Esophagus squamous epithelium (tissue), 5 donors: ENCODE data around the gene RFNG. TPM values are rescaled to one million over a fixed set of nuclear protein-coding genes. Genes with fewer than 3 reads are reported as not detected.

Experiments
- DNase-seq: peaks from one replicate; lab custom pipeline; 2025; lab: John Stamatoyannopoulos, UW
- H3K27ac ChIP-seq, 4 donors: fragments of 200-600 bp; sonication (generic); one replicate each; pipeline ENCODE4 v1.5.1; 2016 to 2019; ENCODE audit warnings: mild to moderate bottlenecking in 1 of 4
- H3K27me3 ChIP-seq, 4 donors: fragments of 200-600 bp; sonication (generic); 1 replicate in 3 of 4; 2 replicates in 1 of 4; pipeline versions ENCODE4 v1.5.1 to v1.6.0; 2017 to 2021; ENCODE audit warnings: antibody characterized with exemption in 1 of 4
- H3K36me3 ChIP-seq, 3 donors: fragments of 200-600 bp; sonication (generic); one replicate each; pipeline ENCODE4 v1.5.1; 2016 to 2019
- H3K4me1 ChIP-seq, 3 donors: fragments of 200-600 bp; sonication (generic); one replicate each; pipeline ENCODE4 v1.5.1; 2017 to 2019
- H3K4me3 ChIP-seq, 4 donors: fragments of 200-600 bp; sonication (generic); 1 replicate in 3 of 4; 2 replicates in 1 of 4; pipeline ENCODE4 v1.5.1; 2016 to 2019; ENCODE audit warnings: mild to moderate bottlenecking in 2 of 4, moderate library complexity in 1 of 4
- H3K9me3 ChIP-seq, 3 donors: fragments of 200-600 bp; sonication (generic); one replicate each; pipeline ENCODE4 v1.5.1; 2016 to 2019
- POLR2A ChIP-seq, 4 donors: fragments of 450-650 bp; IDR thresholded peaks; one replicate each; pipeline ENCODE4 v1.6.1; 2017; ENCODE audit warnings: antibody characterized with exemption in 4 of 4, mild to moderate bottlenecking in 4 of 4, moderate library complexity in 3 of 4
- WGBS, 2 donors: methylation state at CpG; one replicate each; pipeline ENCODE4 v1.1.5; 2018; 5-methylcytosine and 5-hydroxymethylcytosine counted together
- intact Hi-C: fragments of 100-400 bp; cut with DNase I; formaldehyde crosslinking; loops from one replicate; pipeline ENCODE4 v1.15.0; 2022
- total RNA-seq, 4 donors: library from RNA; depleted of rRNA; stranded (reverse); fragments of >200 nt; gene quantifications; one replicate each; pipeline ENCODE4 v1.1.0, GENCODE V29; 2016
- TF ChIP-seq, protein P1 (sequence below), 6 experiments: fragments of 450-650 bp in 4 of 6; fragments of 200-600 bp in 2 of 6; sonication (generic) in 2 of 6; IDR thresholded peaks; one replicate each; pipeline ENCODE4 v1.5.1; 2016 to 2019; ENCODE audit warnings: antibody characterized with exemption in 6 of 6, mild to moderate bottlenecking in 4 of 6, moderate library complexity in 4 of 6
- donor health status: DM: yes; HTN: yes; CAD: no.

RFNG gene
- total RNA-seq, 4 donors from 2014 or later: 24.9 to 38.1 (median 31.2) TPM

DNA sequence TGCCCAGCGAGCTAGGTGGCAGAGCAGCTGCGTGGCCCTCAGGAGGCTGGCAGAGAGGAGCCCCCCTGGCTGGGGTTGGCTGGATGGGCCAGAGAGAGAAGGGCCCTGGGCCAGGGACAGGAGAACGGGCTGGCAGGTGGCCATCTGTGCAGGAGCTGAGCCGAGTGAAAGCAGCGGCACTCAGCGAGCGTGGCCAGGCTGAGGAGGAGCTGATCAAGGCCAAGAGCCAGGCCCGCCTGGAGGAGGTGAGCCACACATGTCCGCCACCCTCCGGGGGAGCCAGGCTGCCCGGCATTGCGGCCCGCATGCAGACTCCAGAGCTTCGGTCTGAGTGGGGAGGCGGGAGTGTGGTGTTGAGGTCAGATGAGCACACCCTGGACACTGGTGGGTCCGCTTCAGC is 22.2 kb downstream of the RFNG start:
- H3K27me3 ChIP-seq: peaks cover 0 to 7% (median 0%) of the 10 kb centered on the region in 4 donors
- intact Hi-C loops: no loop called here

DNA sequence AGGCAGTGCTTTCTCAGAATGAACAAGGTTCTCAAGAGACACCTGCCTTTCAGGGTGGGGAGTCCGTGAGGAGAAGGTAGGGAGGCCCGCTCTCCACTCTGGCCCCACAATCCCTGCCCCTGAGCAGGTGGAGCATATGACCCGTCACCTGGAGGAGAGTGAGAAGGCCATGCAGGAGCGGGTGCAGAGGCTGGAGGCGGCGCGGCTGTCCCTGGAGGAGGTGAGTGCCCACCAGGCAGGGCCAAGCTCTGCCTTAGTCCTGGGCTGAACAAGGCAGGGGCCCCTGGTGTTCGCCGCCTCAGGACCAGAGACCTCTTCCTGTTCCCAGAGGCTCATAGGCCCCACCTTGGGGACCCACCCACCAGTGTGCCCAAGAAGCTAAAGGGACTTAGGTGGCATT is 22.6 kb downstream of the RFNG start:
- Histone ChIP-seq H3K36me3 (peaks cover 0 to 13% (median 0%) of the 10 kb centered on the region in 3 donors), H3K4me1 (peaks cover 20 to 52% (median 25%) of the 10 kb centered on the region in 3 donors), H3K9me3 (no peaks in the 10 kb centered on the region), H3K27ac (no peak overlapping the region), H3K27me3 (peaks cover 0 to 7% (median 0%) of the 10 kb centered on the region in 4 donors), H3K4me3 (no peak overlapping the region)
- TF ChIP-seq, protein P1, sequence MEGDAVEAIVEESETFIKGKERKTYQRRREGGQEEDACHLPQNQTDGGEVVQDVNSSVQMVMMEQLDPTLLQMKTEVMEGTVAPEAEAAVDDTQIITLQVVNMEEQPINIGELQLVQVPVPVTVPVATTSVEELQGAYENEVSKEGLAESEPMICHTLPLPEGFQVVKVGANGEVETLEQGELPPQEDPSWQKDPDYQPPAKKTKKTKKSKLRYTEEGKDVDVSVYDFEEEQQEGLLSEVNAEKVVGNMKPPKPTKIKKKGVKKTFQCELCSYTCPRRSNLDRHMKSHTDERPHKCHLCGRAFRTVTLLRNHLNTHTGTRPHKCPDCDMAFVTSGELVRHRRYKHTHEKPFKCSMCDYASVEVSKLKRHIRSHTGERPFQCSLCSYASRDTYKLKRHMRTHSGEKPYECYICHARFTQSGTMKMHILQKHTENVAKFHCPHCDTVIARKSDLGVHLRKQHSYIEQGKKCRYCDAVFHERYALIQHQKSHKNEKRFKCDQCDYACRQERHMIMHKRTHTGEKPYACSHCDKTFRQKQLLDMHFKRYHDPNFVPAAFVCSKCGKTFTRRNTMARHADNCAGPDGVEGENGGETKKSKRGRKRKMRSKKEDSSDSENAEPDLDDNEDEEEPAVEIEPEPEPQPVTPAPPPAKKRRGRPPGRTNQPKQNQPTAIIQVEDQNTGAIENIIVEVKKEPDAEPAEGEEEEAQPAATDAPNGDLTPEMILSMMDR (IDR thresholded peaks at IDR 0.05): no peak
- TF ChIP-seq POLR2A (IDR thresholded peaks at IDR 0.05): no peak
- 89 to 97% methylated on average over 3 to 4 of the region's 9 CpGs for WGBS, 2 donors
- intact Hi-C loops: no loop called here
- DNase-seq: no peak

More for the DNA sequence above, 22.2 kb downstream of the RFNG start:
- H3K9me3 ChIP-seq: no peaks in the 10 kb centered on the region
- TF ChIP-seq, protein P1 (IDR thresholded peaks at IDR 0.05): no peak
- TF ChIP-seq POLR2A (IDR thresholded peaks at IDR 0.05): no peak
- H3K27ac ChIP-seq: no peak overlapping the region
- peaks cover 0 to 14% (median 0%) of the 10 kb centered on the region in 3 donors for H3K36me3 ChIP-seq
- peaks cover 16 to 52% (median 20%) of the 10 kb centered on the region in 3 donors for H3K4me1 ChIP-seq
- 92 to 93% methylated on average over 5 of the region's 16 CpGs for WGBS, 2 donors
- H3K4me3 ChIP-seq: no peak overlapping the region
- DNase-seq: no peak

DNA sequence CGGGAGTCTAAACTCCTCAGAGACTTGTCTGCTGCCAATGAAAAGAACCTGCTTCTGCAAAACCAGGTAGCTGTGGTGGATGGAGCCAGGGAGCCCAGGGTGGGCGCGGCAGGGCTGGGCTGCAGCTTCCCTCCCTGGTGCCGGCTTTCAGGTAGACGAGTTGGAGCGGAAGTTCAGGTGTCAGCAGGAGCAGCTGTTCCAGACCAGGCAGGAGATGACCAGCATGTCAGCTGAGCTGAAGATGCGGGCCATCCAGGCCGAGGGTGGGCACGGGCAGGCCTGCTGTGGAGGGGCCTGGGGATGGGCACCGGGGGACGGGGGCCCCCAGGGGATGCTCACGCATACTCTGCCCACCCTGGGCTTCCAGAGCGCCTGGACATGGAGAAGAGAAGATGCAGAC is 23.4 kb downstream of the RFNG start:
- DNase-seq: no peak
- Histone ChIP-seq H3K9me3 (no peaks in the 10 kb centered on the region), H3K4me3 (no peak overlapping the region), H3K4me1 (peaks cover 27 to 52% (median 30%) of the 10 kb centered on the region in 3 donors), H3K27ac (no peak overlapping the region), H3K27me3 (peaks cover 0 to 7% (median 0%) of the 10 kb centered on the region in 4 donors), H3K36me3 (peaks cover 0 to 13% (median 0%) of the 10 kb centered on the region in 3 donors)
- WGBS, 2 donors: 100% methylated on average over 3 of the region's 13 CpGs; no CpG with 5 or more reads in 1 of the 2 donors
- intact Hi-C loops: no loop called here
- TF ChIP-seq, protein P1 (IDR thresholded peaks at IDR 0.05): no peak
- no peak for TF ChIP-seq POLR2A (IDR thresholded peaks at IDR 0.05)

DNA sequence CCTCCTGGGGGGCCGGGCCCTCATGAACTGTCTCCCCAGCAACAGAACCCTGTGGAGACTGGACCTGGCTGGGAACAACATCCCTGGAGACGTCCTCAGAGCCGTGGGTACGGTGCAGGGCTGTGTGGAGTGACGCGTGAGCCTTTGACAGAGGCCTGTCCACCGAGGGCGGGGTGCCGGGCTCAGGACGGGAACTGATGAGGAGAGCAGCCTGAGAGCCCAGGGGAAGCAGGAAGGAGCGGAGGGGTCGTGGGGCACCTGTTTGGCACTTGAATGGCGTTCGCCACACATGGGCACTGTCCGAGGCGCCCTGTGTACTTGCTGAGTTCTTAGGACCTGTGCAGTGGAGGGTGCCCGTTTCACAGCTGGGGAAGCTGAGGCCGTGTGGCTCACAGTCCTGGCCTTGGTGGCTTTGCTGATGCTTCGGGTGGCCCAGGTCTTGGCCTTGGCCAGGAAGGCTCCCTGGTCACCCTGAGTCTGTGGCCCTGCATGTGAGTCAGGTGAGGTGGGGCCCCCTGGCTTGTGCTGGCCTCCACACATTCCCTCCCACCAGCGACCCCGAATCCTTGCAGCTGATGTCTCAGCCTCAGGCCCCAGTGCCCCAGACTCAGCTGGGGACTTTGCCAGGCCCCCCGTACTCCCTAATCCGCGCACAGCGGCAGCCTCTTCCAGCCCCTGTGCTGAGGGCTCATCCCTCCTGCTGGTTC is 26.1 kb downstream of the RFNG start:
- WGBS, 2 donors: 90 to 96% methylated on average over 7 to 10 of the region's 25 CpGs
- intact Hi-C loops: no loop called here
- Histone ChIP-seq H3K4me1 (peaks cover 34 to 50% (median 39%) of the 10 kb centered on the region in 3 donors), H3K4me3 (no peak overlapping the region), H3K27ac (no peak overlapping the region), H3K9me3 (no peaks in the 10 kb centered on the region), H3K27me3 (no peaks in the 10 kb centered on the region), H3K36me3 (peaks cover 0 to 13% (median 0%) of the 10 kb centered on the region in 3 donors)
- no peak for DNase-seq
- TF ChIP-seq, protein P1 (IDR thresholded peaks at IDR 0.05): no peak
- no peak for TF ChIP-seq POLR2A (IDR thresholded peaks at IDR 0.05)

DNA sequence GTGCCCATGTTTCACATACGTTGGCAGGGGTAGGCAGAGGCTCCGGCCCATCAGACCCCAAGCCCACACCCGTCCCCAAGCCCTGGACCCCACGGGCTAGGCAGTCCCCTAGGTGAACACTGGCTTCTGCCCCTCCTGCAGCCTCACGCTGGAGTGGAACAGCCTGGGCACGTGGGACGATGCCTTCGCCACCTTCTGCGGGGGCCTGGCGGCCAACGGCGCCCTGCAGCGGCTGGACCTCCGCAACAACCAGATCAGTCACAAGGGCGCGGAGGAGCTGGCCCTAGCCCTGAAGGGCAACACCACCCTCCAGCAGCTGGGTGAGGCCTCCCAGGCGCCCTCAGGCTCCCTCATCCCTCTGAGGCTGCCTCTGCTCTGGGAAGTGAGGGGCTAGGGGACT is 26.8 kb downstream of the RFNG start:
- Histone ChIP-seq H3K9me3 (no peaks in the 10 kb centered on the region), H3K4me1 (peaks cover 28 to 50% (median 33%) of the 10 kb centered on the region in 3 donors), H3K36me3 (peaks cover 0 to 13% (median 0%) of the 10 kb centered on the region in 3 donors), H3K27me3 (no peaks in the 10 kb centered on the region), H3K27ac (no peak overlapping the region), H3K4me3 (no peak overlapping the region)
- intact Hi-C loops: no loop called here
- no CpG with 5 or more reads among the region's 17 CpGs for WGBS, 2 donors
- DNase-seq: no peak
- no peak for TF ChIP-seq POLR2A (IDR thresholded peaks at IDR 0.05)
- TF ChIP-seq, protein P1 (IDR thresholded peaks at IDR 0.05): no peak
